MM.1S (cell line): ENCODE data around the gene DDX39A.

ENCODE experiments used
- DNase-seq: peaks from one replicate; pipeline ENCODE4 v3.0.0-alpha.2; 2015
- H2AFZ ChIP-seq: fragments of 300-600 bp; sonication (generic); 2 replicates; pipeline ENCODE4 v1.6.0; 2016; ENCODE audit warnings: antibody characterized with exemption, low read length
- H3F3A ChIP-seq: fragments of 300-600 bp; sonication (generic); 2 replicates; pipeline ENCODE4 v1.6.1; 2016; ENCODE audit warnings: mild to moderate bottlenecking, antibody characterized with exemption, low read length, moderate library complexity, mixed read lengths; ENCODE audit not compliant: insufficient read depth
- H3K27ac ChIP-seq: fragments of 300-600 bp; sonication (generic); 2 replicates; pipeline ENCODE4 v1.5.1; 2016; ENCODE audit warnings: mild to moderate bottlenecking, low read length
- H3K27me3 ChIP-seq: fragments of 300-600 bp; sonication (generic); replicated peaks from 2 replicates; pipeline ENCODE4 v1.6.0; 2016; ENCODE audit warnings: low read length; ENCODE audit not compliant: insufficient read depth
- H3K36me3 ChIP-seq: fragments of 300-600 bp; sonication (generic); replicated peaks from 2 replicates; pipeline ENCODE4 v1.6.1; 2016; ENCODE audit warnings: mild to moderate bottlenecking, low read length, mixed read lengths; ENCODE audit not compliant: insufficient read depth
- H3K4me1 ChIP-seq: fragments of 300-600 bp; sonication (generic); 2 replicates; pipeline ENCODE4 v1.6.1; 2016; ENCODE audit warnings: low read length, mixed read lengths
- H3K4me2 ChIP-seq: fragments of 300-600 bp; sonication (generic); 2 replicates; pipeline ENCODE4 v1.6.0; 2016; ENCODE audit warnings: low read depth, low read length
- H3K4me3 ChIP-seq: fragments of 300-600 bp; sonication (generic); 2 replicates; pipeline ENCODE4 v1.5.1; 2016; ENCODE audit warnings: low read length, mixed read lengths
- H3K79me2 ChIP-seq: fragments of 300-600 bp; sonication (generic); 2 replicates; pipeline ENCODE4 v1.6.1; 2016; ENCODE audit warnings: mixed run types, low read length, mixed read lengths
- H3K9ac ChIP-seq: fragments of 300-600 bp; sonication (generic); 2 replicates; pipeline ENCODE4 v1.6.1; 2016; ENCODE audit warnings: low read length, mixed read lengths
- H3K9me2 ChIP-seq: fragments of 300-600 bp; sonication (generic); replicated peaks from 2 replicates; pipeline ENCODE4 v1.6.1; 2016; ENCODE audit warnings: mild to moderate bottlenecking, low read length, mixed read lengths; ENCODE audit not compliant: insufficient read depth
- H3K9me3 ChIP-seq: fragments of 300-600 bp; sonication (generic); replicated peaks from 2 replicates; pipeline ENCODE4 v1.6.1; 2016; ENCODE audit warnings: mild to moderate bottlenecking, low read length, mixed read lengths; ENCODE audit not compliant: insufficient read depth
- H4K20me1 ChIP-seq: fragments of 300-600 bp; sonication (generic); 2 replicates; pipeline ENCODE4 v1.6.1; 2016; ENCODE audit warnings: mild to moderate bottlenecking, low read length, moderate library complexity, mixed read lengths; ENCODE audit not compliant: insufficient read depth
- EZH2 ChIP-seq: fragments of 300-600 bp; sonication (generic); optimal IDR thresholded peaks from 2 replicates; pipeline ENCODE3; 2017; ENCODE audit warnings: low read depth, mild to moderate bottlenecking, antibody characterized with exemption, low read length, mixed read lengths
- EZH2phosphoT487 ChIP-seq: fragments of 300-600 bp; sonication (generic); IDR thresholded peaks from 2 replicates; pipeline ENCODE4 v1.6.1; 2018; ENCODE audit warnings: antibody characterized with exemption, low read length
- TF ChIP-seq, protein P1 (sequence below): fragments of 300-600 bp; sonication (generic); IDR thresholded peaks from 2 replicates; pipeline ENCODE4 v1.5.1; 2016; ENCODE audit warnings: antibody characterized with exemption, low read length, mixed read lengths

The DDX39A gene

DNA sequence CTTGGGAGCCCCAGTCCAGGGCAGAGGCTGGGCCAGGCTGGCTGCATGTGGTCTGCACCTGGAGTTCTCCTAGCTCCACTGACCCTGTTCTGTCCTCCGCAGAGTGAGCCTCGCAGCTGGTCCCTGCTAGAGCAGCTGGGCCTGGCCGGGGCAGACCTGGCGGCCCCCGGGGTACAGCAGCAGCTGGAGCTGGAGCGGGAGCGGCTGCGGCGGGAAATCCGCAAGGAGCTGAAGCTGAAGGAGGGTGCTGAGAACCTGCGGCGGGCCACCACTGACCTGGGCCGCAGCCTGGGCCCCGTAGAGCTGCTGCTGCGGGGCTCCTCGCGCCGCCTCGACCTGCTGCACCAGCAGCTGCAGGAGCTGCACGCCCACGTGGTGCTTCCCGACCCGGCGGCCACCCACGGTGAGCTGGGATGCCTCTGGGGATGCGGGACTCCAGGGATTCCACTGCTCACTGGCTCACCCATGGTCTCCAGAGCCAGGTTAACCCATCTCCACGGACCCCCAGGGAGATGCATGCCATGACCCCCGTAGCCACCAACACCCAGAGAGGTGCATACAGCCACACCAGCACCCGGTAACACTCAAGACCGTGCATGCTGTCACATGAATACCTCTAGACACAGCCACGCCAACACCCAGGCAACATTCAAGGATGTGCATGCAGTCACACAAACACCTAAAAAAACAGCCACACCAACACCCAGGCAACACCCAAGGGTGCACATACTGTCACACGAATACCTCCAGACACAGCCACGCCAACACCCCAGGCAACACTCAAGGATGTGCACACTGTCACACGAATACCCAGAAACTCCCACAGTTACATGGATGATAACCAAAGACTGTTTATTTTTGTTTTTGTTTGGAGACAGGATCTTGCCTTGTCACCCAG is 22.1 kb upstream of the DDX39A start:
- TF ChIP-seq EZH2 (no peak), EZH2phosphoT487 (no peak)
- TF ChIP-seq, protein P1, sequence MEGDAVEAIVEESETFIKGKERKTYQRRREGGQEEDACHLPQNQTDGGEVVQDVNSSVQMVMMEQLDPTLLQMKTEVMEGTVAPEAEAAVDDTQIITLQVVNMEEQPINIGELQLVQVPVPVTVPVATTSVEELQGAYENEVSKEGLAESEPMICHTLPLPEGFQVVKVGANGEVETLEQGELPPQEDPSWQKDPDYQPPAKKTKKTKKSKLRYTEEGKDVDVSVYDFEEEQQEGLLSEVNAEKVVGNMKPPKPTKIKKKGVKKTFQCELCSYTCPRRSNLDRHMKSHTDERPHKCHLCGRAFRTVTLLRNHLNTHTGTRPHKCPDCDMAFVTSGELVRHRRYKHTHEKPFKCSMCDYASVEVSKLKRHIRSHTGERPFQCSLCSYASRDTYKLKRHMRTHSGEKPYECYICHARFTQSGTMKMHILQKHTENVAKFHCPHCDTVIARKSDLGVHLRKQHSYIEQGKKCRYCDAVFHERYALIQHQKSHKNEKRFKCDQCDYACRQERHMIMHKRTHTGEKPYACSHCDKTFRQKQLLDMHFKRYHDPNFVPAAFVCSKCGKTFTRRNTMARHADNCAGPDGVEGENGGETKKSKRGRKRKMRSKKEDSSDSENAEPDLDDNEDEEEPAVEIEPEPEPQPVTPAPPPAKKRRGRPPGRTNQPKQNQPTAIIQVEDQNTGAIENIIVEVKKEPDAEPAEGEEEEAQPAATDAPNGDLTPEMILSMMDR: no peak
- H3K9me2 ChIP-seq: no peaks in the 10 kb centered on the region
- H3K4me1 ChIP-seq: peaks cover 3% of the 10 kb centered on the region; the same call in 1 of the 2 replicates
- H3K79me2 ChIP-seq: peaks cover 35% of the 10 kb centered on the region
- no peak overlapping the region for H3K4me3 ChIP-seq
- H3K9ac ChIP-seq: no peak overlapping the region
- no peaks in the 10 kb centered on the region for H3K9me3 ChIP-seq
- no peak overlapping the region for H3K27ac ChIP-seq
- no peaks in the 10 kb centered on the region for H4K20me1 ChIP-seq
- no peaks in the 10 kb centered on the region; the same call in 1 of the 2 replicates for H3K36me3 ChIP-seq
- no peaks in the 10 kb centered on the region for H3K27me3 ChIP-seq
- no peak overlapping the region for H2AFZ ChIP-seq
- no peak overlapping the region for H3K4me2 ChIP-seq
- DNase-seq: no peak
- no peaks in the 10 kb centered on the region; the same call in 1 of the 2 replicates for H3F3A ChIP-seq

DNA sequence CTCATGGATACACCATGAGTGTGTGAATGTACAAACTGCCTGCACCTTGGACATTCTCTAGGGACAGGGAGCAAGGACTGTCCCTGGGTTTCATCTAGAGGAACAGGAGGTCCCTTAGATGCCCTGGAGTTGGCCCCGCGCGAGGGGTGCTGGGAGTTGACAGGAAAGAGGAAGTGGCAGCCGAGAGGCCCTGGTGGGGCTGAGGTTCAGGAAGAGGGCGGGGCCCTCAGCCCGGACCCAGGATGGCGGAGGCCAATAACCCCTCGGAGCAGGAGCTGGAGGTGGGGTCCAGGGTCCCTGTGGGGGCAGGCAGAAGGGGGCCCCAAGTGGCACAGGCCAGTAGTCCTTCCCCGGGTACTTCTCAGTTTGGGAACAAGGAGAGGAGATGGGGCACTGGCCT is 20.9 kb upstream of the DDX39A start:
- Histone ChIP-seq H3K4me1 (peaks cover 3% of the 10 kb centered on the region; the same call in 1 of the 2 replicates), H3K9me2 (no peaks in the 10 kb centered on the region), H3K27ac (no peak overlapping the region), H4K20me1 (no peaks in the 10 kb centered on the region), H3K4me3 (peak overlapping the region; percentile 63), H3K4me2 (peak overlapping the region; percentile 60), H3K79me2 (peaks cover 39% of the 10 kb centered on the region), H3K36me3 (no peaks in the 10 kb centered on the region; the same call in 1 of the 2 replicates), H2AFZ (peak overlapping the region; percentile 68), H3K27me3 (no peaks in the 10 kb centered on the region), H3K9ac (peak overlapping the region; percentile 43; the same call in 1 of the 2 replicates), H3K9me3 (no peaks in the 10 kb centered on the region), H3F3A (no peaks in the 10 kb centered on the region; the same call in 1 of the 2 replicates)
- no peak for TF ChIP-seq EZH2
- peak; percentile 76 for DNase-seq

DNA sequence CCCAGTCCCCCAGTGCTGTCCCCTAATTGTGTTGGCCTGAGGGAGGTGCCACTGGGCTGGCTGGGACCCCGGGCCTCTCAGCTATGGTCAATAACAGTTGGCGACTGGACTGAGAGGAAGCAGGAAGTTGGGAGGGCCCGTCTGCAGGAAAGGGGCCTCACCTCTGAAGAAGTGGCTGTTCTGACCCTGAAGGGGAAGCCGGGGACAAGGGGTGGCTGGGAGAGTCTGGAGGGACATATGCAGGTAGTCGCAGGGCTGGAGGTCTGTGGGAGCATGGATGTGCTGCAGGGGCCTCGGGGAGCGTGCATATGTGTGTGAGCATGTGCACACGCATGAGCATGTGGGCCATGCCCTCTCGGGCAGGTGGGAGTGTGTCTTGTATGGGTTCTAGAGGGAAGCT is 19.9 kb upstream of the DDX39A start:
- TF ChIP-seq, protein P1: no peak
- TF ChIP-seq EZH2phosphoT487: no peak
- DNase-seq: no peak
- Histone ChIP-seq H4K20me1 (no peaks in the 10 kb centered on the region), H3F3A (no peaks in the 10 kb centered on the region; the same call in 1 of the 2 replicates), H3K27me3 (no peaks in the 10 kb centered on the region), H3K27ac (no peak overlapping the region), H3K9ac (no peak overlapping the region), H3K4me2 (no peak overlapping the region), H2AFZ (no peak overlapping the region), H3K4me1 (peaks cover 6% of the 10 kb centered on the region; the same call in 1 of the 2 replicates), H3K9me3 (no peaks in the 10 kb centered on the region), H3K36me3 (no peaks in the 10 kb centered on the region; the same call in 1 of the 2 replicates), H3K9me2 (no peaks in the 10 kb centered on the region), H3K4me3 (no peak overlapping the region), H3K79me2 (peaks cover 50% of the 10 kb centered on the region)
